Liver (tissue), 9 donors: ENCODE measurements around the gene EMC6. TPM values are rescaled to one million over a fixed set of nuclear protein-coding genes. Genes with fewer than 3 reads are reported as not detected.
"Not testable (repeated sequence)": the region's sequence is repeated elsewhere in the genome, so short reads cannot be mapped to it uniquely, and the experiment has no call there.

ENCODE experiments used
- DNase-seq: peaks from one replicate; pipeline ENCODE4 v3.0.0-alpha.2; 2017; ENCODE audit warnings: low spot score
- H3K27ac ChIP-seq, 2 donors: one replicate each; pipeline ENCODE4 v1.7.0; 2013; ENCODE audit warnings: inconsistent platforms in 2 of 2, low read length in 2 of 2, control low read depth in 1 of 2, low read depth in 1 of 2, mild to moderate bottlenecking in 1 of 2
- H3K27me3 ChIP-seq, 4 donors: one replicate each; pipeline versions ENCODE4 v1.6.1 to v1.7.0; 2013; ENCODE audit warnings: low read length in 3 of 4, inconsistent platforms in 1 of 4, mild to moderate bottlenecking in 1 of 4, moderate library complexity in 1 of 4; ENCODE audit not compliant: control insufficient read depth in 4 of 4, insufficient read depth in 4 of 4
- H3K36me3 ChIP-seq, 4 donors: one replicate each; pipeline versions ENCODE4 v1.6.1 to v1.7.0; 2013; ENCODE audit warnings: low read length in 3 of 4, mild to moderate bottlenecking in 3 of 4, low read depth in 1 of 4, moderate library complexity in 1 of 4; ENCODE audit not compliant: control insufficient read depth in 4 of 4, insufficient read depth in 3 of 4
- H3K4me1 ChIP-seq, 4 donors: one replicate each; pipeline versions ENCODE4 v1.6.1 to v1.7.0; 2013; ENCODE audit warnings: low read length in 3 of 4, mild to moderate bottlenecking in 3 of 4, moderate library complexity in 1 of 4; ENCODE audit not compliant: control insufficient read depth in 4 of 4, insufficient read depth in 4 of 4
- H3K4me3 ChIP-seq, 3 donors: one replicate each; pipeline versions ENCODE4 v1.6.1 to v1.7.0; 2013; ENCODE audit warnings: low read length in 3 of 3, control low read depth in 1 of 3, low read depth in 1 of 3, mild to moderate bottlenecking in 1 of 3
- H3K9ac ChIP-seq, 2 donors: one replicate each; pipeline ENCODE4 v1.7.0; 2013; ENCODE audit warnings: low read length in 2 of 2, mild to moderate bottlenecking in 2 of 2, moderate library complexity in 2 of 2, control low read depth in 1 of 2, low read depth in 1 of 2
- H3K9me3 ChIP-seq, 4 donors: one replicate each; pipeline versions ENCODE4 v1.6.1 to v1.7.0; 2013; ENCODE audit warnings: low read length in 3 of 4; ENCODE audit not compliant: control insufficient read depth in 4 of 4
- EGR1 ChIP-seq, 2 donors: IDR thresholded peaks; 2 replicates each; pipeline ENCODE4 v1.6.1; 2016 to 2018; ENCODE audit warnings: antibody characterized with exemption in 2 of 2, low read depth in 2 of 2
- FOXA1 ChIP-seq: IDR thresholded peaks from 2 replicates; pipeline ENCODE4 v1.6.1; 2016; ENCODE audit warnings: antibody characterized with exemption
- GABPA ChIP-seq, 2 donors: IDR thresholded peaks in 1 of 2; conservative IDR thresholded peaks in 1 of 2; 2 replicates each; pipeline ENCODE4 v1.6.1; 2016; ENCODE audit warnings: antibody characterized with exemption in 2 of 2, mild to moderate bottlenecking in 1 of 2, moderate library complexity in 1 of 2
- HNF4A ChIP-seq, 2 donors: conservative IDR thresholded peaks; 2 replicates each; pipeline ENCODE4 v1.6.1; 2016; ENCODE audit warnings: antibody characterized with exemption in 2 of 2, mild to moderate bottlenecking in 2 of 2
- HNF4G ChIP-seq: IDR thresholded peaks from 2 replicates; pipeline ENCODE4 v1.6.1; 2016; ENCODE audit warnings: antibody characterized with exemption
- NR2F2 ChIP-seq: IDR thresholded peaks from 2 replicates; pipeline ENCODE4 v1.6.1; 2016; ENCODE audit warnings: antibody characterized with exemption
- RAD21 ChIP-seq, 2 donors: IDR thresholded peaks; 2 replicates each; pipeline ENCODE4 v1.6.1; 2016; ENCODE audit warnings: antibody characterized with exemption in 2 of 2, mild to moderate bottlenecking in 2 of 2
- RXRA ChIP-seq, 2 donors: IDR thresholded peaks; 2 replicates each; pipeline ENCODE4 v1.6.1; 2017 to 2018; ENCODE audit warnings: antibody characterized with exemption in 2 of 2, mild to moderate bottlenecking in 1 of 2
- TAF1 ChIP-seq: conservative IDR thresholded peaks from 2 replicates; pipeline ENCODE4 v1.6.1; 2016; ENCODE audit warnings: antibody characterized with exemption, mild to moderate bottlenecking
- YY1 ChIP-seq: IDR thresholded peaks from 2 replicates; pipeline ENCODE4 v1.6.1; 2016; ENCODE audit warnings: antibody characterized with exemption, mild to moderate bottlenecking
- WGBS: extraction: QIAGEN DNeasy Blood & Tissue Kit; methylation state at CpG from one replicate; pipeline ENCODE4 v1.1.7; 2013; 5-methylcytosine and 5-hydroxymethylcytosine counted together
- polyA plus RNA-seq, 2 donors: library from polyadenylated mRNA; stranded (reverse) in 1 of 2; unstranded in 1 of 2; fragments of 200-250 nt in 1 of 2; fragments of >200 nt in 1 of 2; fragmentation: Nextera tagmentation in 1 of 2; extraction: Ambion mirVana in 1 of 2; gene quantifications; one replicate each; pipeline versions ENCODE4 v1.2.1 to v1.2.3, GENCODE V29; 2013 to 2015
- total RNA-seq, 2 donors: library from RNA; depleted of rRNA; stranded (reverse); fragments of >200 nt; gene quantifications; one replicate each; pipeline ENCODE4 v1.2.3, GENCODE V29; 2014
- TF ChIP-seq, protein P1 (sequence below): IDR thresholded peaks from 2 replicates; pipeline ENCODE4 v1.6.1; 2016; ENCODE audit warnings: antibody characterized with exemption
- TF ChIP-seq, protein P2 (sequence below): IDR thresholded peaks from 2 replicates; pipeline ENCODE4 v1.6.1; 2016; ENCODE audit warnings: antibody characterized with exemption
- TF ChIP-seq, protein P3 (sequence below): fragments of 150-350 bp; IDR thresholded peaks from 2 replicates; pipeline ENCODE4 v1.5.1; 2017; ENCODE audit warnings: improper control_type of control experiment, low read depth, low read length; ENCODE audit not compliant: missing input control
- TF ChIP-seq, protein P4 (sequence below): IDR thresholded peaks from 2 replicates; pipeline ENCODE4 v1.6.1; 2016; ENCODE audit warnings: antibody characterized with exemption, mild to moderate bottlenecking
- donor health status: healthy.
- donor health status: healthy.
- donor health status: healthy.
- donor health status: healthy.
- donor health status: healthy.

The EMC6 gene
- total and polyA plus RNA-seq, 4 donors, result 12.3 to 107 (median 47.6) TPM

DNA sequence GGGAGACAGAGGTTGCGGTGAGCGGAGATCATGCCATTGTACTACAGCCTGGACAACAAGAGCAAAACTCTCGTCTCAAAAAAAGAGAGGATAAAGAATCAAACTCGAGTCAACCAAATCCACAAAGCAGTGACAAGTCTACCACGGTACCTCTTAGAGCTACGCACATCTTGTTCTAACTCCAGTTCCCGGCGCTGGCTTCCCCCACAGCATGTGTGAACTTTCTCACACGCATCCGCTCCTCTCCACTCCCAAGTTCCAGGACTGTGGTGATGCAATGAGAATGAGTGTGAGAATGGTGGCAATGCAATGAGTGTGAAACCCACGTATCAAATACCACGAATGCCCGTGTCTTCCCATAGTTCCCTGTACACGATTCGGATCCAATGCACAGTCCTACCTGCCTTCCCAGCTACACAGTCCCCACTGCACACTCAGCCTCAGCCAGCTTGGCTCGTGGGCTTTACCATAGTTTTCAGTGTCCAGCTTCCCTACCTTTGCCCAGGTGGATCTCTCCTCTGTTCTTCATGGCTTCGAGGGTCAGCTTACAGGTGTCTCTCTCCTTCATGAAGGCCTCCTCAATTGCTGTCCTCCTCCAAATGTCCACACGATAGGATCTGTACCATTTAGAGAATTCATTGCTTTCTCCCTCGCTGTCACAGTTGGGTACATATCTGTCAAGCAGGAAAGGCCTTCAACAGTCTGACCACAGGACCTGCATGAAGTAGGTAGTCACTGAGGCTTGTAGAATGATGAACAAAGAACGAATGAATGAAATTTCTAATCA, 36.5 kb downstream of the EMC6 start:
- no peaks in the 10 kb centered on the region for H3K27me3 ChIP-seq
- no peak overlapping the region for H3K4me3 ChIP-seq
- H3K36me3 ChIP-seq, result no peaks in the 10 kb centered on the region
- H3K9ac ChIP-seq, result no peak overlapping the region
- TF ChIP-seq HNF4A (conservative IDR thresholded peaks at IDR 0.05) (no peak), EGR1 (IDR thresholded peaks at IDR 0.05; ENCODE audit: low read depth in 2 of 2) (no peak), RXRA (IDR thresholded peaks at IDR 0.05) (no peak), HNF4G (no peak), YY1 (no peak), FOXA1 (no peak), TAF1 (no peak), RAD21 (IDR thresholded peaks at IDR 0.05) (no peak), GABPA (IDR thresholded peaks at IDR 0.05 in 1 of 2, conservative IDR thresholded peaks at IDR 0.05 in 1 of 2) (no peak), NR2F2 (no peak)
- TF ChIP-seq, protein P1, sequence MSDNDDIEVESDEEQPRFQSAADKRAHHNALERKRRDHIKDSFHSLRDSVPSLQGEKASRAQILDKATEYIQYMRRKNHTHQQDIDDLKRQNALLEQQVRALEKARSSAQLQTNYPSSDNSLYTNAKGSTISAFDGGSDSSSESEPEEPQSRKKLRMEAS, result no peak
- TF ChIP-seq, protein P2, sequence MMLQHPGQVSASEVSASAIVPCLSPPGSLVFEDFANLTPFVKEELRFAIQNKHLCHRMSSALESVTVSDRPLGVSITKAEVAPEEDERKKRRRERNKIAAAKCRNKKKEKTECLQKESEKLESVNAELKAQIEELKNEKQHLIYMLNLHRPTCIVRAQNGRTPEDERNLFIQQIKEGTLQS, result no peak
- TF ChIP-seq, protein P3, sequence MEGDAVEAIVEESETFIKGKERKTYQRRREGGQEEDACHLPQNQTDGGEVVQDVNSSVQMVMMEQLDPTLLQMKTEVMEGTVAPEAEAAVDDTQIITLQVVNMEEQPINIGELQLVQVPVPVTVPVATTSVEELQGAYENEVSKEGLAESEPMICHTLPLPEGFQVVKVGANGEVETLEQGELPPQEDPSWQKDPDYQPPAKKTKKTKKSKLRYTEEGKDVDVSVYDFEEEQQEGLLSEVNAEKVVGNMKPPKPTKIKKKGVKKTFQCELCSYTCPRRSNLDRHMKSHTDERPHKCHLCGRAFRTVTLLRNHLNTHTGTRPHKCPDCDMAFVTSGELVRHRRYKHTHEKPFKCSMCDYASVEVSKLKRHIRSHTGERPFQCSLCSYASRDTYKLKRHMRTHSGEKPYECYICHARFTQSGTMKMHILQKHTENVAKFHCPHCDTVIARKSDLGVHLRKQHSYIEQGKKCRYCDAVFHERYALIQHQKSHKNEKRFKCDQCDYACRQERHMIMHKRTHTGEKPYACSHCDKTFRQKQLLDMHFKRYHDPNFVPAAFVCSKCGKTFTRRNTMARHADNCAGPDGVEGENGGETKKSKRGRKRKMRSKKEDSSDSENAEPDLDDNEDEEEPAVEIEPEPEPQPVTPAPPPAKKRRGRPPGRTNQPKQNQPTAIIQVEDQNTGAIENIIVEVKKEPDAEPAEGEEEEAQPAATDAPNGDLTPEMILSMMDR, result no peak
- TF ChIP-seq, protein P4, sequence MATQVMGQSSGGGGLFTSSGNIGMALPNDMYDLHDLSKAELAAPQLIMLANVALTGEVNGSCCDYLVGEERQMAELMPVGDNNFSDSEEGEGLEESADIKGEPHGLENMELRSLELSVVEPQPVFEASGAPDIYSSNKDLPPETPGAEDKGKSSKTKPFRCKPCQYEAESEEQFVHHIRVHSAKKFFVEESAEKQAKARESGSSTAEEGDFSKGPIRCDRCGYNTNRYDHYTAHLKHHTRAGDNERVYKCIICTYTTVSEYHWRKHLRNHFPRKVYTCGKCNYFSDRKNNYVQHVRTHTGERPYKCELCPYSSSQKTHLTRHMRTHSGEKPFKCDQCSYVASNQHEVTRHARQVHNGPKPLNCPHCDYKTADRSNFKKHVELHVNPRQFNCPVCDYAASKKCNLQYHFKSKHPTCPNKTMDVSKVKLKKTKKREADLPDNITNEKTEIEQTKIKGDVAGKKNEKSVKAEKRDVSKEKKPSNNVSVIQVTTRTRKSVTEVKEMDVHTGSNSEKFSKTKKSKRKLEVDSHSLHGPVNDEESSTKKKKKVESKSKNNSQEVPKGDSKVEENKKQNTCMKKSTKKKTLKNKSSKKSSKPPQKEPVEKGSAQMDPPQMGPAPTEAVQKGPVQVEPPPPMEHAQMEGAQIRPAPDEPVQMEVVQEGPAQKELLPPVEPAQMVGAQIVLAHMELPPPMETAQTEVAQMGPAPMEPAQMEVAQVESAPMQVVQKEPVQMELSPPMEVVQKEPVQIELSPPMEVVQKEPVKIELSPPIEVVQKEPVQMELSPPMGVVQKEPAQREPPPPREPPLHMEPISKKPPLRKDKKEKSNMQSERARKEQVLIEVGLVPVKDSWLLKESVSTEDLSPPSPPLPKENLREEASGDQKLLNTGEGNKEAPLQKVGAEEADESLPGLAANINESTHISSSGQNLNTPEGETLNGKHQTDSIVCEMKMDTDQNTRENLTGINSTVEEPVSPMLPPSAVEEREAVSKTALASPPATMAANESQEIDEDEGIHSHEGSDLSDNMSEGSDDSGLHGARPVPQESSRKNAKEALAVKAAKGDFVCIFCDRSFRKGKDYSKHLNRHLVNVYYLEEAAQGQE, result no peak
- H3K9me3 ChIP-seq, result no peaks in the 10 kb centered on the region
- WGBS, result 85% methylated on average over 20 of the region's 20 CpGs
- H3K4me1 ChIP-seq, result no peaks in the 10 kb centered on the region
- no peak for DNase-seq
- H3K27ac ChIP-seq, result no peak overlapping the region

DNA sequence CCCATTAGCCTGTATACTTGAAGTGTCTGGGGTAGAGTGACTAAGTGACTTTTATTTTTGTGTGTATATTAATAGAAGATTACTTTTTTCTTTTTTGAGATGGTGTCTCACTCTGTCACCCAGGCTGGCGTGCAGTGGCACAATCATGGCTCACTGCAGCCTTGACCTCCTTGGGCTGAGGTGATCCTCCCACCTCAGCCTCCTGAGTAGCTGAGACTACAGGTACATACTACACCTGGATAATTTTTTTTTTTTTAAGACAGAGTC, 37.0 kb downstream of the EMC6 start:
- not testable (repeated sequence) for H3K36me3 ChIP-seq, H3K27me3 ChIP-seq
- 98% methylated on average over 1 of the region's 1 CpG for WGBS

More for the DNA sequence above, 37.0 kb downstream of the EMC6 start:
- H3K9me3 ChIP-seq, DNase-seq, H3K4me3 ChIP-seq, H3K27ac ChIP-seq, H3K4me1 ChIP-seq, H3K9ac ChIP-seq: not testable (repeated sequence)
